ENCODE data around the gene CACTIN. TPM values are rescaled to one million over a fixed set of nuclear protein-coding genes. Genes with fewer than 3 reads are reported as not detected.

The CACTIN gene
- total RNA-seq, 1 experiment from 2014 or later = 25.1 TPM

DNA sequence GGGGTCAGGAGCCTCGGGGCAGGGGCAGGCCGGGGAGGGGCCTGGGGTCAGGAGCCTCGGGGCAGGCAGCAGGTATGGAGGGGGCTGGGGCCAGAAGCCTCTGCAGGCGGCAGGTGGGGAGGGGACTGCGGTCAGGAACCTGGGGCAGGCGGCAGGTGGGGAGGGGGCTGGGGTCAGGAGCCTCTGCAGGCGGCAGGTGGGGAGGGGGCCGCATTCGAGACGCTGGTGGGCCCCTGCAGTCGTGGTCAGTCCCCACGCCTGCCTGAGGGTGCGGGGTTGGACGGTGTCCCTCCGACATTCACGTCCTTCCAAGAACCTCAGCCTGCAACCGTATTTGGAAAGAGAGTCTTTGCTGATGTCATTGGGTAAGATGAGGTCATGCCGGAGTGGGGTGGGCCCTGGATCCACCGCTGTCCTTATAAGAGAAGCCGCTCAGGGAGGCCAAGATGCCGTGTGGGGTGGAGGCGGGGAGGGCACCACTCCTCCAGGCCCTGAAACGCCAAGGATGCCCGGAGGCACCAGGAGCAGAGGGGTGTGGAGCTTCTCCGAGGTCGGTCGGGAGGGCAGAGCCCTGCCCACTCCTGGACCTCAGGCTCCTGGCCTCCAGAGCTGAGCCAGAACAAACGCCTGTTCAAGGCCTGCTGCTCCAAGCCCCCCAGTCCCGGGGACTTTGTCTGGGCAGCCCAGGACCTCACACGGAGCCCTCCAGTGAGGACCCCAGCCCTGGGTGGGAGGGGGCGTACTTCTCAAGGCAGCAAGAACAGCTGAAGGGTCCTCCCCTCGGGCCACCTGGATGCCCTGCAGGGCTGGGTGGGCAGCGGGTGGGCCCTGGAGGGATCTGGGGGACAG is 43.6 kb upstream of the CACTIN start:
- no peak overlapping the region for H3K27ac Mint-ChIP-seq (ENCODE audit: low read depth, unreplicated experiment)
- TF ChIP-seq, protein P1, sequence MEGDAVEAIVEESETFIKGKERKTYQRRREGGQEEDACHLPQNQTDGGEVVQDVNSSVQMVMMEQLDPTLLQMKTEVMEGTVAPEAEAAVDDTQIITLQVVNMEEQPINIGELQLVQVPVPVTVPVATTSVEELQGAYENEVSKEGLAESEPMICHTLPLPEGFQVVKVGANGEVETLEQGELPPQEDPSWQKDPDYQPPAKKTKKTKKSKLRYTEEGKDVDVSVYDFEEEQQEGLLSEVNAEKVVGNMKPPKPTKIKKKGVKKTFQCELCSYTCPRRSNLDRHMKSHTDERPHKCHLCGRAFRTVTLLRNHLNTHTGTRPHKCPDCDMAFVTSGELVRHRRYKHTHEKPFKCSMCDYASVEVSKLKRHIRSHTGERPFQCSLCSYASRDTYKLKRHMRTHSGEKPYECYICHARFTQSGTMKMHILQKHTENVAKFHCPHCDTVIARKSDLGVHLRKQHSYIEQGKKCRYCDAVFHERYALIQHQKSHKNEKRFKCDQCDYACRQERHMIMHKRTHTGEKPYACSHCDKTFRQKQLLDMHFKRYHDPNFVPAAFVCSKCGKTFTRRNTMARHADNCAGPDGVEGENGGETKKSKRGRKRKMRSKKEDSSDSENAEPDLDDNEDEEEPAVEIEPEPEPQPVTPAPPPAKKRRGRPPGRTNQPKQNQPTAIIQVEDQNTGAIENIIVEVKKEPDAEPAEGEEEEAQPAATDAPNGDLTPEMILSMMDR (IDR thresholded peaks at IDR 0.05; ENCODE audit: unreplicated experiment) = no peak
- CTCF ChIA-PET = no interaction called here

DNA sequence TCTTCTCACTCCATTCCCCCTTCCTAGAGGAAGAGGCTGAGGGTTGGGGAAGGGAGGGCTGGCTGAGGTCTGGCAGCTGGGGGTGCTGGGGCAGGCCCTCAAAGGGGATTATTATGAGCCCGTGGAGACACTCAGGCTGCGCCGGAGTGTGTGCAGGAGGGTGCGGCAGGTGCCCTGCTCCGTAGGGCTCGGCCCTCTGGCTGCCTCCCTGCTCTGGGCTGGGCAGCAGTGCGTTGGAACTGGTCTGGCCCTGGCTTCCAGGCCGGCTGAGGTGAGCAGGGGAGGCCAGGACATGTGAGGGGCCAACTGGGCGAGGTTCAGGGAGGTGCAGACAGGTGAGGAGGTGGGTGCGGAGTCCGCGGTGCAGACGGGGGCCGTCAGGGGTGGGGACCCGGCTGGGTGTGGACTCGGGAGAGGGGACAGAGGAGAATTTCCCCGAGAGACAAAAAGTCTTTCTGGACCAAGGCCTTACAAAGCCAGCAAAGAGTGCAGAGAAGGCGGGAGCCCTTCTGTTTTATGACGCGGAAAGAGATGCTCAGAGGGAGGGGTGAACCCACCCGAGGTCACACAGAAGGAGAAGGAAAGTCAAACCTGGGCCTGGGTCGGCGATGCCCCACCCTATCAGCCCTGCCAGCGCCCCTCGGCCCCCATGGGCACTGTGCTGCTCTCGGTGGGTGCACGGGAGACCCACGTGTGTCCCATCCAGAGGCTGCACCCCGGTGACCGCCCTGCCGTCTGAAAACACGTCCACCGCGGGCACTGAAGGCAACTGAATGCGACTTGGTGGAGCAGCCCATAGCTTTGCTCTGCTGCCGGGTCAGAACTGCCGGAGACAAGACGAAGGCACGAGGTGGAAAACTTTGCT is 42.7 kb upstream of the CACTIN start:
- intact Hi-C loops (cut with micrococcal nuclease) = no loop called here
- H3K9me3 Mint-ChIP-seq (ENCODE audit: unreplicated experiment) = no peaks in the 10 kb centered on the region
- H3K27ac Mint-ChIP-seq (ENCODE audit: low read depth, unreplicated experiment) = no peak overlapping the region

More for the DNA sequence above, 43.6 kb upstream of the CACTIN start:
- Mint-ChIP-seq H3K9me3 (ENCODE audit: unreplicated experiment) (no peaks in the 10 kb centered on the region), H3K36me3 (ENCODE audit: insufficient read depth, unreplicated experiment) (no peaks in the 10 kb centered on the region), H3K27me3 (ENCODE audit: insufficient read depth, unreplicated experiment) (no peaks in the 10 kb centered on the region), H3K4me1 (ENCODE audit: insufficient read depth, unreplicated experiment) (no peaks in the 10 kb centered on the region), H3K4me3 (ENCODE audit: unreplicated experiment) (no peak overlapping the region)
- intact Hi-C loops (cut with micrococcal nuclease) = no loop called here
- DNase-seq (ENCODE audit: unreplicated experiment) = no peak
- no TSS peak for BruUV-seq (replicated peaks)
- POLR2A ChIA-PET = no interaction called here

DNA sequence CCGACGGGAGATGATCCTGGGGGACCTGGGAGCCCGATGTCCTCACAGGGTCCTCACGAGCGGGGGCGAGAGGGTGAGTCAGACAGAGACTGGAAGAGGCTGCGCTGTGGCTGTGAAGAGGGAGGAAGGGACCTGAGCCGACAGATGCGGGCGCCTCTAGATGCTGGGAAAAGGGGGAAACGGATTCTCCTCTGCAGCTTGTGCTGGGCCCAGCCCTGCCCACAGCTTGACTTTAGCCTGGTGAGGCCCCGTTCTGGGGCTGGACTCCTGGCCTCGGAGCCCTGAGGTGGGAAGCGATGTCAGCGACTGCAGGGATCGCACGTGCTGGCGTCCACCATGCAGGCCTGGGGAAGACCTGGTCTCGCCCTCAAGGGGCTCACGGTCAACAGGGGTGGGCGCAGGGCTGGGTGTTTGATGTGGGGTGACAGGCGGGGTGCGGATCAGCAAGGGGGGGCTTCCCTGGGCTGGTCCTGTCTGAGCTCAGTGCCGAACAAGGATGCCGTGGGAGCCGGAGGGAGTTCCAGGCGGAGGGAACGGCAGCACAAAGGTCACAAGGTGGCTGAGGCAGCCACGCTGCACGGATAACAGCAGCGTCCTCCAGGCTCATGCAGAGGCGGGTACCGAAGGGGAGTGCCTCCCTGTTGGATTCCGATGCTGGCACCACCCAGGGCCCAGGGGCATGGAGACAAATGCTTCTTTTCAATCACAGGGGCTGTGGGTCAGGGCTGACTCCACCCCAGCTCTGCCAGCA is 41.9 kb upstream of the CACTIN start:
- no peak overlapping the region for H3K27ac Mint-ChIP-seq (ENCODE audit: low read depth, unreplicated experiment)
- CTCF ChIA-PET = no interaction called here

More for the DNA sequence above, 42.7 kb upstream of the CACTIN start:
- DNase-seq (ENCODE audit: unreplicated experiment) = no peak
- Mint-ChIP-seq H3K4me3 (ENCODE audit: unreplicated experiment) (no peak overlapping the region), H3K27me3 (ENCODE audit: insufficient read depth, unreplicated experiment) (no peaks in the 10 kb centered on the region), H3K4me1 (ENCODE audit: insufficient read depth, unreplicated experiment) (no peaks in the 10 kb centered on the region), H3K36me3 (ENCODE audit: insufficient read depth, unreplicated experiment) (no peaks in the 10 kb centered on the region)
- ChIA-PET CTCF (no interaction called here), POLR2A (no interaction called here)
- TF ChIP-seq, protein P1 (IDR thresholded peaks at IDR 0.05; ENCODE audit: unreplicated experiment) = no peak
- no TSS peak for BruUV-seq (replicated peaks)

More for the DNA sequence above, 41.9 kb upstream of the CACTIN start:
- intact Hi-C loops (cut with micrococcal nuclease) = no loop called here
- BruUV-seq (replicated peaks) = no TSS peak
- H3K9me3 Mint-ChIP-seq (ENCODE audit: unreplicated experiment) = no peaks in the 10 kb centered on the region
- H3K4me1 Mint-ChIP-seq (ENCODE audit: insufficient read depth, unreplicated experiment) = no peaks in the 10 kb centered on the region
- H3K4me3 Mint-ChIP-seq (ENCODE audit: unreplicated experiment) = no peak overlapping the region
- TF ChIP-seq, protein P1 (IDR thresholded peaks at IDR 0.05; ENCODE audit: unreplicated experiment) = no peak
- DNase-seq (ENCODE audit: unreplicated experiment) = no peak
- POLR2A ChIA-PET = no interaction called here
- no peaks in the 10 kb centered on the region for H3K27me3 Mint-ChIP-seq (ENCODE audit: insufficient read depth, unreplicated experiment)
- H3K36me3 Mint-ChIP-seq (ENCODE audit: insufficient read depth, unreplicated experiment) = peaks cover under 1% of the 10 kb centered on the region
